Measurements from ENCODE around the gene DEDD. TPM values are rescaled to one million over a fixed set of nuclear protein-coding genes. Genes with fewer than 3 reads are reported as not detected.
A peak's percentile ranks its signal among the peaks of the same experiment; 100 is the strongest.

Gene DEDD
- total RNA-seq, 1 donor from 2014 or later = 40.9 TPM

DNA sequence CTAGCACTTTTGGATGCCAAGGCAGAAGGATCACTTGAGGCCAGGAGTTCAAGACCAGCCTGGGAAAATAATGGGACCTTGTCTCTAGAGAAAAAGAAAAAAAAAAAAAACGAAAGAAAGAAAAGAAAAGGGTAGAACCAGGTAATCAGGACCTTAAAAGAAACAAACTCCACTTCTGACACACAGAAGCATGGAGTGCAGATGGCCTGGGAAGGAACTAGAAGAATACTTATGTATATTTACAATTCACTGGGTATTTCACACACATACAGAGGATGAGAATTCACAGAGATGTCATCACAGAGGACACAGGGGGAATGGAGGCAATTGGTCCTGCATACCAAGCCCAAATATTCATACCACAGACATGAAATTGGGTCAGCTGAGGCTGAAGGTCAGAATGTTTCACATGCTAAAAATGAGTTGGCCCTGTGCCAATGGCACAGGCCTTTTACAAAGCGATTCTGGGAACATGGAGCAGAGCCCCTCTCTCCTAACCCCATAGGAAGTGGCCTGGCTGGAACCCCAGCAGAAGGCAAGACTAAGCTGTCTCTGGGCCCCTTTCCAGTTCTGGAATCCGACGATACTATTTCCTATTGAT is 40.4 kb upstream of the DEDD start:
- Mint-ChIP-seq H3K36me3 (ENCODE audit: low read depth, unreplicated experiment) (peaks cover 45% of the 10 kb centered on the region), H3K9me3 (ENCODE audit: unreplicated experiment) (no peaks in the 10 kb centered on the region), H3K27ac (ENCODE audit: unreplicated experiment) (peak overlapping the region; percentile 84), H3K27me3 (ENCODE audit: low read depth, unreplicated experiment) (no peaks in the 10 kb centered on the region), H3K4me3 (ENCODE audit: unreplicated experiment) (peak overlapping the region; percentile 9), H3K4me1 (ENCODE audit: low read depth, unreplicated experiment) (peaks cover 20% of the 10 kb centered on the region)
- TF ChIP-seq, protein P1, sequence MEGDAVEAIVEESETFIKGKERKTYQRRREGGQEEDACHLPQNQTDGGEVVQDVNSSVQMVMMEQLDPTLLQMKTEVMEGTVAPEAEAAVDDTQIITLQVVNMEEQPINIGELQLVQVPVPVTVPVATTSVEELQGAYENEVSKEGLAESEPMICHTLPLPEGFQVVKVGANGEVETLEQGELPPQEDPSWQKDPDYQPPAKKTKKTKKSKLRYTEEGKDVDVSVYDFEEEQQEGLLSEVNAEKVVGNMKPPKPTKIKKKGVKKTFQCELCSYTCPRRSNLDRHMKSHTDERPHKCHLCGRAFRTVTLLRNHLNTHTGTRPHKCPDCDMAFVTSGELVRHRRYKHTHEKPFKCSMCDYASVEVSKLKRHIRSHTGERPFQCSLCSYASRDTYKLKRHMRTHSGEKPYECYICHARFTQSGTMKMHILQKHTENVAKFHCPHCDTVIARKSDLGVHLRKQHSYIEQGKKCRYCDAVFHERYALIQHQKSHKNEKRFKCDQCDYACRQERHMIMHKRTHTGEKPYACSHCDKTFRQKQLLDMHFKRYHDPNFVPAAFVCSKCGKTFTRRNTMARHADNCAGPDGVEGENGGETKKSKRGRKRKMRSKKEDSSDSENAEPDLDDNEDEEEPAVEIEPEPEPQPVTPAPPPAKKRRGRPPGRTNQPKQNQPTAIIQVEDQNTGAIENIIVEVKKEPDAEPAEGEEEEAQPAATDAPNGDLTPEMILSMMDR (IDR thresholded peaks at IDR 0.05; ENCODE audit: insufficient read depth, low read depth, low read length) = no peak
- Histone ChIP-seq H3K4me2 (ENCODE audit: low read length) (peak overlapping the region; percentile 39), H4K20me1 (ENCODE audit: insufficient read depth, low read length) (peaks cover 14% of the 10 kb centered on the region), H2AFZ (ENCODE audit: low read depth, low read length) (no peak overlapping the region), H3K9ac (ENCODE audit: low read length) (peak overlapping the region; percentile 57), H3K27ac (ENCODE audit: low read depth, low read length) (peak overlapping the region; percentile 73), H3K27me3 (ENCODE audit: insufficient read depth, low read length) (no peaks in the 10 kb centered on the region), H3K36me3 (ENCODE audit: insufficient read depth, low read length) (peaks cover 21% of the 10 kb centered on the region), H3K4me1 (ENCODE audit: insufficient read depth, low read length) (peaks cover 23% of the 10 kb centered on the region), H3K9me3 (ENCODE audit: insufficient read depth, low read depth, low read length) (no peaks in the 10 kb centered on the region), H3K4me3 (ENCODE audit: insufficient read depth, low read depth, low read length) (no peak overlapping the region), H3K79me2 (ENCODE audit: insufficient read depth, low read length) (peaks cover 19% of the 10 kb centered on the region)
- FAIRE-seq = no peak
- peak; percentile 69 for DNase-seq (ENCODE audit: low read depth)

DNA sequence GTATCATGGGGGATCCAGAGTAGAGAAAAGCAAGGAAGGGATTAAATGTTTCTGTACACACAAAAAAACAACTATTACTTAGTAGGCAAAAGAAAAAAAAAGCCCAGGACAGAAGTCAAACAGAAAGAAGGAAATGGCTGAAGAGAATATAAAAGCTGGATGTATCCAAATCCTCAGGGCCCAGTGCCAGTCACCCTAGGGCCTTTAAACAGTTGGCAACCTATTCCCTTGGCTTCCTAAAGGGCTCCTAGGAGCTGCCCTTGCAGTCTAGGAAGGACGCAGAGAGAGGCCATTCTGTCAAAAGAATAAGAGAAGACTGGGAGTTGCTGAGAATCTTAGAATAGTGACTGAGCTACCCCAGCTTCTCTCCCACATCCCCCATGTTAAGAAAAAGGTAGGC is 39.9 kb upstream of the DEDD start:
- peaks cover 19% of the 10 kb centered on the region for H3K79me2 ChIP-seq (ENCODE audit: insufficient read depth, low read length)
- peak overlapping the region; percentile 57 for H3K9ac ChIP-seq (ENCODE audit: low read length)
- H2AFZ ChIP-seq (ENCODE audit: low read depth, low read length) = no peak overlapping the region
- peak overlapping the region; percentile 84 for H3K27ac Mint-ChIP-seq (ENCODE audit: unreplicated experiment)
- peaks cover 14% of the 10 kb centered on the region for H4K20me1 ChIP-seq (ENCODE audit: insufficient read depth, low read length)
- H3K9me3 ChIP-seq (ENCODE audit: insufficient read depth, low read depth, low read length) = no peaks in the 10 kb centered on the region
- peak overlapping the region; percentile 47 for H3K4me3 Mint-ChIP-seq (ENCODE audit: unreplicated experiment)
- H3K36me3 Mint-ChIP-seq (ENCODE audit: low read depth, unreplicated experiment) = peaks cover 45% of the 10 kb centered on the region
- H3K27me3 ChIP-seq (ENCODE audit: insufficient read depth, low read length) = no peaks in the 10 kb centered on the region
- H3K4me1 Mint-ChIP-seq (ENCODE audit: low read depth, unreplicated experiment) = peaks cover 20% of the 10 kb centered on the region
- peaks cover 20% of the 10 kb centered on the region for H3K4me1 ChIP-seq (ENCODE audit: insufficient read depth, low read length)
- no peaks in the 10 kb centered on the region for H3K27me3 Mint-ChIP-seq (ENCODE audit: low read depth, unreplicated experiment)
- no peaks in the 10 kb centered on the region for H3K9me3 Mint-ChIP-seq (ENCODE audit: unreplicated experiment)
- H3K4me3 ChIP-seq (ENCODE audit: insufficient read depth, low read depth, low read length) = no peak overlapping the region
- no peak for TF ChIP-seq EZH2 (IDR thresholded peaks at IDR 0.05; ENCODE audit: insufficient read depth, low read length)
- TF ChIP-seq, protein P1 (IDR thresholded peaks at IDR 0.05; ENCODE audit: insufficient read depth, low read depth, low read length) = no peak
- DNase-seq (ENCODE audit: low read depth) (no peak), FAIRE-seq (no peak)
- no peak overlapping the region for H3K4me2 ChIP-seq (ENCODE audit: low read length)
- H3K36me3 ChIP-seq (ENCODE audit: insufficient read depth, low read length) = peaks cover 21% of the 10 kb centered on the region
- H3K27ac ChIP-seq (ENCODE audit: low read depth, low read length) = peak overlapping the region; percentile 73

DNA sequence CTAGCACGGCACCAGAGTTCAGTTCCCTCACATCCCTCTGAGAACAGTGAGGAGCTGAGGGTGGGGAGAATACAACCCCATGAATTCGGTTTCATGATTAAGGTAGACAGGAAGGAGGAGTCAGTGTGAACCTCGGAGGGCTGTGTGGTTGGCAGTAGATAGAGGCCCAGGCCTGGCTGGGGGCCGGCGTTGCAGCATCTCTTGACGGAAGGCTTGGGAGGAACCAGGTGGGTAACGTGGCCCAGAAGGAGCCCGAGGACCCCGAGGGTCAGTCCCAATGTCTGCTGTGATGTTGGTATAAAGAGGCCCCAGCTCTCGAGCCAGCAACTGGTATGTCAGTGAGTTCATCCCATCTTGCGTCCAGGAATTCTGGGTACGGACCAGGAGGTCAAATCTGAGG is 39.2 kb upstream of the DEDD start:
- peaks cover 25% of the 10 kb centered on the region for H3K4me1 ChIP-seq (ENCODE audit: insufficient read depth, low read length)
- H3K27me3 ChIP-seq (ENCODE audit: insufficient read depth, low read length) = no peaks in the 10 kb centered on the region
- no peak overlapping the region for H2AFZ ChIP-seq (ENCODE audit: low read depth, low read length)
- H3K9me3 ChIP-seq (ENCODE audit: insufficient read depth, low read depth, low read length) = no peaks in the 10 kb centered on the region
- H3K9ac ChIP-seq (ENCODE audit: low read length) = no peak overlapping the region
- H3K4me3 ChIP-seq (ENCODE audit: insufficient read depth, low read depth, low read length) = no peak overlapping the region
- peaks cover 21% of the 10 kb centered on the region for H3K36me3 ChIP-seq (ENCODE audit: insufficient read depth, low read length)
- FAIRE-seq = no peak
- DNase-seq (ENCODE audit: low read depth) = no peak
- H3K27ac ChIP-seq (ENCODE audit: low read depth, low read length) = no peak overlapping the region
- Mint-ChIP-seq H3K36me3 (ENCODE audit: low read depth, unreplicated experiment) (peaks cover 44% of the 10 kb centered on the region), H3K4me1 (ENCODE audit: low read depth, unreplicated experiment) (peaks cover 24% of the 10 kb centered on the region), H3K9me3 (ENCODE audit: unreplicated experiment) (no peaks in the 10 kb centered on the region), H3K27ac (ENCODE audit: unreplicated experiment) (no peak overlapping the region), H3K4me3 (ENCODE audit: unreplicated experiment) (no peak overlapping the region), H3K27me3 (ENCODE audit: low read depth, unreplicated experiment) (no peaks in the 10 kb centered on the region)
- TF ChIP-seq, protein P1 (IDR thresholded peaks at IDR 0.05; ENCODE audit: insufficient read depth, low read depth, low read length) = no peak
- no peak for TF ChIP-seq EZH2 (IDR thresholded peaks at IDR 0.05; ENCODE audit: insufficient read depth, low read length)
- H3K79me2 ChIP-seq (ENCODE audit: insufficient read depth, low read length) = peaks cover 19% of the 10 kb centered on the region
- H4K20me1 ChIP-seq (ENCODE audit: insufficient read depth, low read length) = peaks cover 14% of the 10 kb centered on the region
- H3K4me2 ChIP-seq (ENCODE audit: low read length) = no peak overlapping the region
